Suprapubic skin (tissue), 4 donors: ENCODE results near the gene RAB31. TPM values are rescaled to one million over a fixed set of nuclear protein-coding genes. Genes with fewer than 3 reads are reported as not detected.
"Not testable (repeated sequence)": the region's sequence is repeated elsewhere in the genome, so short reads cannot be mapped to it uniquely, and the experiment has no call there.

Experiments used
- DNase-seq, 2 donors: peaks; one replicate each; pipeline ENCODE4 v3.0.0-alpha.2; 2019; ENCODE audit warnings: low spot score in 2 of 2
- H3K27ac ChIP-seq: fragments of 200-600 bp; sonication (generic); one replicate; pipeline ENCODE4 v1.5.1; 2019
- H3K27me3 ChIP-seq: fragments of 200-600 bp; sonication (generic); one replicate; pipeline ENCODE4 v1.5.1; 2019
- H3K36me3 ChIP-seq: fragments of 200-600 bp; sonication (generic); one replicate; pipeline ENCODE4 v1.5.1; 2019
- H3K4me1 ChIP-seq: fragments of 200-600 bp; sonication (generic); one replicate; pipeline ENCODE4 v1.5.1; 2019
- H3K4me3 ChIP-seq: fragments of 200-600 bp; sonication (generic); one replicate; pipeline ENCODE4 v1.5.1; 2019; ENCODE audit warnings: mild to moderate bottlenecking
- H3K9me3 ChIP-seq: fragments of 200-600 bp; sonication (generic); one replicate; pipeline ENCODE4 v1.5.1; 2019
- CTCF ChIP-seq, 2 donors: fragments of 200-600 bp in 1 of 2; fragments of 450-650 bp in 1 of 2; sonication (generic) in 1 of 2; IDR thresholded peaks; one replicate each; pipeline ENCODE4 v1.5.1; 2016 to 2019; ENCODE audit warnings: antibody characterized with exemption in 2 of 2, mild to moderate bottlenecking in 1 of 2, moderate library complexity in 1 of 2
- EP300 ChIP-seq: sonication (generic); formaldehyde crosslinking; IDR thresholded peaks from one replicate; pipeline ENCODE4 v1.6.1; 2017; ENCODE audit warnings: antibody characterized with exemption
- POLR2A ChIP-seq, 2 donors: fragments of 450-650 bp; IDR thresholded peaks; one replicate each; pipeline ENCODE4 v1.6.1; 2017; ENCODE audit warnings: antibody characterized with exemption in 2 of 2, mild to moderate bottlenecking in 2 of 2, moderate library complexity in 2 of 2
- POLR2AphosphoS5 ChIP-seq, 3 donors: sonication (generic); formaldehyde crosslinking; IDR thresholded peaks; one replicate each; pipeline ENCODE4 v1.6.1; 2017; ENCODE audit warnings: antibody characterized with exemption in 3 of 3
- WGBS: methylation state at CpG from one replicate; pipeline ENCODE4 v1.1.5; 2018; 5-methylcytosine and 5-hydroxymethylcytosine counted together
- total RNA-seq, 4 donors: library from RNA; depleted of rRNA; stranded (reverse); fragments of >200 nt; gene quantifications; one replicate each; pipeline ENCODE4 v1.1.0, GENCODE V29; 2016

Gene RAB31
- total RNA-seq, 4 donors from 2014 or later, result 5.8 to 15.2 (median 11.4) TPM

- no peak for DNase-seq
- TF ChIP-seq POLR2A (IDR thresholded peaks at IDR 0.05) (no peak), CTCF (IDR thresholded peaks at IDR 0.05) (no peak), POLR2AphosphoS5 (IDR thresholded peaks at IDR 0.05) (no peak), EP300 (no peak)
These were observed 189.0 kb downstream of the RAB31 start for GRCh38 chr18:9897129-9897528.

GRCh38 chr18:9897787-9898291, 189.7 kb downstream of the RAB31 start:
- DNase-seq, H3K4me1 ChIP-seq, H3K9me3 ChIP-seq, H3K27ac ChIP-seq, H3K4me3 ChIP-seq, H3K27me3 ChIP-seq, H3K36me3 ChIP-seq: not testable (repeated sequence)
- 92% methylated on average over 10 of the region's 10 CpGs for WGBS

More at GRCh38 chr18:9897129-9897528, 189.0 kb downstream of the RAB31 start:
- H3K27me3 ChIP-seq, result no peaks in the 10 kb centered on the region
- H3K27ac ChIP-seq, result no peak overlapping the region
- 97% methylated on average over 5 of the region's 5 CpGs for WGBS
- no peaks in the 10 kb centered on the region for H3K9me3 ChIP-seq
- no peaks in the 10 kb centered on the region for H3K4me1 ChIP-seq
- no peak overlapping the region for H3K4me3 ChIP-seq
- no peaks in the 10 kb centered on the region for H3K36me3 ChIP-seq

DNA sequence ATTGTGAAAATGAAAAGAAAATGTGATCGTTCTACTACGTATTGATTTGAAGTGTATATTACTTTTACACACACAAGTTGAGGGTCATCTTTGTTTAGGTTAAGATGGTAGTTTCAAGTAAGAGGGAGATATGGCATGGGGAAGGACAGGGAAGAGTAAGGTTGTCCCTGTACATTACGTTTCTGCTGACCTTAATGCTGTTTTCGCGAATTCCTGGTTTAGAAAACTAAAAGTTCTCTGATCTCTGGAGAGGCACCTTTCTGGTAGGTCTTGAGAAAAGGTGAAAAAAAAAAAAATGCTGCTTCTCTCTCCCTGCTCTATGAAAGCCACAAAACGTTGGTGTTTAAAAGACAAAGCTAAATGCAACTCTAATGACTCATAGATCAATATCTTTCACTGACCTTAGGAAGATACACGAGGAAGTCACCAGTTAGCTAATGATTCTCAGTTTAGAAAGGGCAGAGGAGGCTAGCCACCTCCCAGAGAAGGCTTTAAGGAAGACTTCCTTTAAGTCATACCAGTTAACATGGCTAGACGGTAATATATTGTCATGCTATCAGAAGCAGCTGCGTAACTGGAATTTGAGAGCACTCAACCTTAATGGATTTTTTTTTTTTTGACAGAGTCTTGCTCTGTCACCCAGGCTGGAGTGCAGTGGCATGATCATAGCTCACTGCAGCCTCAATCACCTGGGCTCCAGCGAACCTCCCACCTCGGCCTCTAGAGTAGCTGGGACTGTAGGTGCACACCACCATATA, 190.9 kb downstream of the RAB31 start:
- H3K9me3 ChIP-seq, result no peaks in the 10 kb centered on the region
- no peak overlapping the region for H3K4me3 ChIP-seq
- no peaks in the 10 kb centered on the region for H3K36me3 ChIP-seq
- no peak for DNase-seq
- no peaks in the 10 kb centered on the region for H3K4me1 ChIP-seq
- no peaks in the 10 kb centered on the region for H3K27me3 ChIP-seq
- no peak overlapping the region for H3K27ac ChIP-seq
- TF ChIP-seq EP300 (no peak), POLR2A (IDR thresholded peaks at IDR 0.05) (no peak), CTCF (IDR thresholded peaks at IDR 0.05) (no peak), POLR2AphosphoS5 (IDR thresholded peaks at IDR 0.05) (no peak)
- 78% methylated on average over 11 of the region's 11 CpGs for WGBS

DNA sequence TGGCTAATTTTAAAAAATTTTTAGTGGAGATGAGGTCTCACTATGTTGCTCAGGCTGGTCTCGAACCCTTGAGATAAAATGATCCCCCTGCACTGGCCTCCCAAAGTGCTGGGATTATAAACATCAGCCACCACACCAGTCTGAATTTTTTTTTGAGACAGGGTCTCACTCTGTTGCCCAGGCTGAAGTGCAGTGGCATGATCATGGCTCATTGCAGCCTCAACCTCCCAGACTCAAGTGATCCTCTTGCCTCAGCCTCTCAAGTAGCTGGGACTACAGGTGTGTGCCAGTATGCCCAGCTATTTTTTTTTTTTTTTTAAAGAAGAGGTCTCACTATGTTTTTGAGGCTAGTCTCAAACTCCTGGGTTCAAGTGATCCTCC, 191.4 kb downstream of the RAB31 start:
- WGBS, result 92% methylated on average over 1 of the region's 1 CpG
- H3K27ac ChIP-seq, H3K36me3 ChIP-seq, DNase-seq, H3K4me1 ChIP-seq, H3K27me3 ChIP-seq, H3K9me3 ChIP-seq, H3K4me3 ChIP-seq: not testable (repeated sequence)

GRCh38 chr18:9900699-9901098, 192.6 kb downstream of the RAB31 start:
- Histone ChIP-seq H3K27me3 (no peaks in the 10 kb centered on the region), H3K36me3 (no peaks in the 10 kb centered on the region), H3K4me3 (no peak overlapping the region), H3K9me3 (no peaks in the 10 kb centered on the region), H3K4me1 (no peaks in the 10 kb centered on the region), H3K27ac (no peak overlapping the region)
- TF ChIP-seq POLR2A (IDR thresholded peaks at IDR 0.05) (no peak), CTCF (IDR thresholded peaks at IDR 0.05) (no peak), EP300 (no peak), POLR2AphosphoS5 (IDR thresholded peaks at IDR 0.05) (no peak)
- DNase-seq, result no peak
- WGBS, result 90% methylated on average over 7 of the region's 7 CpGs

- H3K4me1 ChIP-seq, result no peaks in the 10 kb centered on the region
These were observed 193.3 kb downstream of the RAB31 start for GRCh38 chr18:9901377-9901776.

DNA sequence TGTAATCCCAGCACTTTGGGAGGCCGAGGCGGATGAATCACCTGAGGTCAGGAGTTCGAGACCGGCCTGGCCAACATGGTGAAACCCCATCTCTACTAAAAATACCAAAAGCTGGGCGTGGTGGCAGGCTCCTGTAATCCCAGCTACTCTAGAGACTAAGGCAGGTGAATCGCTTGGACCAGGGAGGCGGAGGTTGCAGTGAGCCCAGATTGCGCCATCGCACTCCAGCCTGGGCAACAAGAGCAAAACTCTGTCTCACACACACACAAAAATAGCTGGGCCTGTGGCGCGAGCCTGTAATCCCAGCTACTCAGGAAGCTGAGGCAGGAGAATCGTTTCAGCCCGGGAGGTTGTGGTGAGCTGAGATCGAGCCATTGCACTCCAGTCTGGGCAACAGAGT, 194.2 kb downstream of the RAB31 start:
- H3K27ac ChIP-seq, DNase-seq, H3K4me3 ChIP-seq, H3K4me1 ChIP-seq, H3K27me3 ChIP-seq, H3K36me3 ChIP-seq, H3K9me3 ChIP-seq: not testable (repeated sequence)
- 88% methylated on average over 14 of the region's 14 CpGs for WGBS

More at GRCh38 chr18:9901377-9901776, 193.3 kb downstream of the RAB31 start:
- H3K27ac ChIP-seq, result no peak overlapping the region
- H3K27me3 ChIP-seq, result no peaks in the 10 kb centered on the region
- TF ChIP-seq CTCF (IDR thresholded peaks at IDR 0.05) (no peak), POLR2A (IDR thresholded peaks at IDR 0.05) (no peak), POLR2AphosphoS5 (IDR thresholded peaks at IDR 0.05) (no peak), EP300 (no peak)
- no peak for DNase-seq
- no peaks in the 10 kb centered on the region for H3K36me3 ChIP-seq
- 89% methylated on average over 3 of the region's 3 CpGs for WGBS
- H3K9me3 ChIP-seq, result no peaks in the 10 kb centered on the region
- no peak overlapping the region for H3K4me3 ChIP-seq
